H1 (cell line): ENCODE measurements around the gene SLC23A2.

Source experiments
- BACH1 ChIP-seq: IDR thresholded peaks from 2 replicates; pipeline ENCODE4 v1.6.1; 2012; ENCODE audit warnings: low read length, improper control_type of control experiment
- BRCA1 ChIP-seq: IDR thresholded peaks from 2 replicates; pipeline ENCODE4 v1.6.1; 2012; ENCODE audit warnings: low read depth, low read length, improper control_type of control experiment
- CREB1 ChIP-seq: IDR thresholded peaks from 2 replicates; pipeline ENCODE4 v1.6.1; 2012; ENCODE audit warnings: inconsistent platforms
- EP300 ChIP-seq, 2 experiments: IDR thresholded peaks; 1 replicate in 1 of 2; 2 replicates in 1 of 2; pipeline ENCODE4 v1.6.1; 2011 to 2012; ENCODE audit warnings: low read depth in 2 of 2, low read length in 2 of 2, mild to moderate bottlenecking in 2 of 2, borderline replicate concordance in 1 of 2, inconsistent platforms in 1 of 2, moderate library complexity in 1 of 2
- HDAC2 ChIP-seq, 2 experiments: fragments of 300-600 bp in 1 of 2; sonication (generic) in 1 of 2; IDR thresholded peaks; 2 replicates each; pipeline ENCODE4 v1.6.1; 2011 to 2012; ENCODE audit warnings: low read depth in 2 of 2, low read length in 2 of 2, mild to moderate bottlenecking in 2 of 2, moderate library complexity in 2 of 2, borderline replicate concordance in 1 of 2, inconsistent platforms in 1 of 2
- NRF1 ChIP-seq: IDR thresholded peaks from 2 replicates; pipeline ENCODE4 v1.6.1; 2011; ENCODE audit warnings: mild to moderate bottlenecking, low read depth, low read length, improper control_type of control experiment
- POLR2A ChIP-seq, 2 experiments: IDR thresholded peaks; 1 replicate in 1 of 2; 2 replicates in 1 of 2; pipeline ENCODE4 v1.6.1; 2011; ENCODE audit warnings: low read depth in 2 of 2, low read length in 2 of 2, mild to moderate bottlenecking in 2 of 2; ENCODE audit errors: control extremely low read depth in 1 of 2
- POLR2AphosphoS5 ChIP-seq: IDR thresholded peaks from 2 replicates; pipeline ENCODE4 v1.6.1; 2011; ENCODE audit warnings: low read depth, low read length
- RFX5 ChIP-seq: IDR thresholded peaks from 2 replicates; pipeline ENCODE4 v1.6.1; 2011; ENCODE audit warnings: low read depth, low read length, improper control_type of control experiment, borderline replicate concordance
- SIN3A ChIP-seq, 2 experiments: IDR thresholded peaks in 1 of 2; conservative IDR thresholded peaks in 1 of 2; 2 replicates each; pipeline ENCODE4 v1.6.1; 2011 to 2012; ENCODE audit warnings: low read length in 2 of 2, improper control_type of control experiment in 1 of 2, low read depth in 1 of 2, mild to moderate bottlenecking in 1 of 2
- SIRT6 ChIP-seq: IDR thresholded peaks from one replicate; pipeline ENCODE4 v1.7.1; 2012; ENCODE audit warnings: low read length, inconsistent platforms
- ZNF274 ChIP-seq: IDR thresholded peaks from 2 replicates; pipeline ENCODE4 v1.7.0; 2012; ENCODE audit warnings: low read length, borderline replicate concordance; ENCODE audit errors: extremely low read depth
- TF ChIP-seq, protein P1 (sequence below), 3 experiments: IDR thresholded peaks; 1 replicate in 2 of 3; 2 replicates in 1 of 3; pipeline versions ENCODE4 v1.5.1 to v1.6.1; 2011; ENCODE audit warnings: low read length in 3 of 3, mild to moderate bottlenecking in 3 of 3, inconsistent platforms in 2 of 3, low read depth in 1 of 3, moderate library complexity in 1 of 3; ENCODE audit not compliant: insufficient read depth in 1 of 3; ENCODE audit errors: control extremely low read depth in 1 of 3
- TF ChIP-seq, protein P2 (sequence below): IDR thresholded peaks from 2 replicates; pipeline ENCODE4 v1.6.1; 2012; ENCODE audit warnings: low read length, inconsistent platforms

- no peak for TF ChIP-seq BRCA1
- no peak for TF ChIP-seq RFX5
- TF ChIP-seq POLR2AphosphoS5 = no peak
- TF ChIP-seq CREB1 = no peak
- TF ChIP-seq POLR2A (IDR thresholded peaks at IDR 0.05; ENCODE audit: control extremely low read depth in 1 of 2, low read depth in 2 of 2, low read length in 2 of 2) = no peak
- TF ChIP-seq EP300 (IDR thresholded peaks at IDR 0.05; ENCODE audit: borderline replicate concordance in 1 of 2, low read depth in 2 of 2, low read length in 2 of 2) = no peak
- TF ChIP-seq HDAC2 (IDR thresholded peaks at IDR 0.05; ENCODE audit: borderline replicate concordance in 1 of 2, low read depth in 2 of 2, low read length in 2 of 2) = no peak
- TF ChIP-seq, protein P1, sequence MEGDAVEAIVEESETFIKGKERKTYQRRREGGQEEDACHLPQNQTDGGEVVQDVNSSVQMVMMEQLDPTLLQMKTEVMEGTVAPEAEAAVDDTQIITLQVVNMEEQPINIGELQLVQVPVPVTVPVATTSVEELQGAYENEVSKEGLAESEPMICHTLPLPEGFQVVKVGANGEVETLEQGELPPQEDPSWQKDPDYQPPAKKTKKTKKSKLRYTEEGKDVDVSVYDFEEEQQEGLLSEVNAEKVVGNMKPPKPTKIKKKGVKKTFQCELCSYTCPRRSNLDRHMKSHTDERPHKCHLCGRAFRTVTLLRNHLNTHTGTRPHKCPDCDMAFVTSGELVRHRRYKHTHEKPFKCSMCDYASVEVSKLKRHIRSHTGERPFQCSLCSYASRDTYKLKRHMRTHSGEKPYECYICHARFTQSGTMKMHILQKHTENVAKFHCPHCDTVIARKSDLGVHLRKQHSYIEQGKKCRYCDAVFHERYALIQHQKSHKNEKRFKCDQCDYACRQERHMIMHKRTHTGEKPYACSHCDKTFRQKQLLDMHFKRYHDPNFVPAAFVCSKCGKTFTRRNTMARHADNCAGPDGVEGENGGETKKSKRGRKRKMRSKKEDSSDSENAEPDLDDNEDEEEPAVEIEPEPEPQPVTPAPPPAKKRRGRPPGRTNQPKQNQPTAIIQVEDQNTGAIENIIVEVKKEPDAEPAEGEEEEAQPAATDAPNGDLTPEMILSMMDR (IDR thresholded peaks at IDR 0.05; ENCODE audit: control extremely low read depth in 1 of 3, insufficient read depth in 1 of 3, low read depth in 1 of 3, low read length in 3 of 3) = no peak
- no peak for TF ChIP-seq ZNF274
- no peak for TF ChIP-seq NRF1
- TF ChIP-seq SIN3A (conservative IDR thresholded peaks at IDR 0.05 in 1 of 2, IDR thresholded peaks at IDR 0.05 in 1 of 2; ENCODE audit: low read depth in 1 of 2, low read length in 2 of 2) = no peak
- TF ChIP-seq BACH1 = no peak
- TF ChIP-seq, protein P2, sequence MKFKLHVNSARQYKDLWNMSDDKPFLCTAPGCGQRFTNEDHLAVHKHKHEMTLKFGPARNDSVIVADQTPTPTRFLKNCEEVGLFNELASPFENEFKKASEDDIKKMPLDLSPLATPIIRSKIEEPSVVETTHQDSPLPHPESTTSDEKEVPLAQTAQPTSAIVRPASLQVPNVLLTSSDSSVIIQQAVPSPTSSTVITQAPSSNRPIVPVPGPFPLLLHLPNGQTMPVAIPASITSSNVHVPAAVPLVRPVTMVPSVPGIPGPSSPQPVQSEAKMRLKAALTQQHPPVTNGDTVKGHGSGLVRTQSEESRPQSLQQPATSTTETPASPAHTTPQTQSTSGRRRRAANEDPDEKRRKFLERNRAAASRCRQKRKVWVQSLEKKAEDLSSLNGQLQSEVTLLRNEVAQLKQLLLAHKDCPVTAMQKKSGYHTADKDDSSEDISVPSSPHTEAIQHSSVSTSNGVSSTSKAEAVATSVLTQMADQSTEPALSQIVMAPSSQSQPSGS = no peak
- no peak for TF ChIP-seq SIRT6
These were observed 153.3 kb downstream of the SLC23A2 start for GRCh38 chr20:4848041-4848440.
